Renal cortex interstitium (tissue), 11 donors: Measurements from ENCODE around the gene CMKLR1. TPM values are rescaled to one million over a fixed set of nuclear protein-coding genes. Genes with fewer than 3 reads are reported as not detected.

Experiments
- DNase-seq, 11 donors: peaks; one replicate each; pipeline ENCODE4 v3.0.0-alpha.2; 2013; ENCODE audit warnings: low read depth in 9 of 11, low spot score in 4 of 11; ENCODE audit errors: extremely low read depth in 1 of 11
- polyA plus RNA-seq, 3 donors: library from polyadenylated mRNA; unstranded; fragments of 120-200 nt; gene quantifications; one replicate each; pipeline ENCODE4 v1.2.1, GENCODE V29; 2013; ENCODE audit not compliant: insufficient read length in 3 of 3

Gene CMKLR1
- polyA plus RNA-seq, 3 donors = 3.8 to 5.1 (median 4.1) TPM

DNA sequence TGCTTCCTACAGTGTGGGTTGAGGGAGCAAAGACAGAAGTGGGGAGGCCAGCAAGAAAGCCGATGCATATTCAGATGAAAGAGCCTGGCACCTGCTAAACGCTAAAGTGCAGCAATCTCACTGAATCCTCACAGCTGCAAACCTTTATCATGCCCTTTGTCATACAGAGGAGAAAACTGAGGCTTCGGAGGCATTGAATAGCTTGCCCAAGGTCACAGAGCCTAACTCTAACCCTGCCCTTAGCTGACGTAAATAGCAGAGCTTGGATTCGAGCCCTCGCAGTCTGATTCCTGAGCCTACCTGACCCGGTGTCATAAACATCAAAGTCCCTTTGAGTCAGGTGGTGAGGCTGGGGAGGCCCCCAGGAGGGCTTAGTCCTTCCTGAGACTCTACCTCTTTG, 54.9 kb downstream of the CMKLR1 start:
- no peak for DNase-seq

DNA sequence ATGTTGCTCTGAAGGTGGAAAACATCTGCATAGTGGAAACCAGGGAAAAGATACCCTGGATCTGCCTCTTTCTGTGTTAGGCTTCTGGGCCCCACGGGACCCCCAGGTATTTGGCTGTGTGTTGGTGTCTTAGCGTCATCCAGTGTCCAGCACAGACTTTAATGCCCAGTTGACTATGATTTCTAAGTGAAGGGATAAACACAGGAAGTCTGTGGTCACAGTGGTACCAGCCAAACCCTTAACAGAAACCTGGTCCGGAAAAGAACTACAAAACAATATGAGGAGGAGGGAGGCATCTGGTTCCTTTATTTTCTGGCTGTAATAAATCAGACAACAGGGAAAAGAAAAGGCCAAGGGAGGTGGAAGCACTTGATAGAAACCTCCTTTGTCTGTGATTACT, 56.4 kb downstream of the CMKLR1 start:
- DNase-seq = no peak

DNA sequence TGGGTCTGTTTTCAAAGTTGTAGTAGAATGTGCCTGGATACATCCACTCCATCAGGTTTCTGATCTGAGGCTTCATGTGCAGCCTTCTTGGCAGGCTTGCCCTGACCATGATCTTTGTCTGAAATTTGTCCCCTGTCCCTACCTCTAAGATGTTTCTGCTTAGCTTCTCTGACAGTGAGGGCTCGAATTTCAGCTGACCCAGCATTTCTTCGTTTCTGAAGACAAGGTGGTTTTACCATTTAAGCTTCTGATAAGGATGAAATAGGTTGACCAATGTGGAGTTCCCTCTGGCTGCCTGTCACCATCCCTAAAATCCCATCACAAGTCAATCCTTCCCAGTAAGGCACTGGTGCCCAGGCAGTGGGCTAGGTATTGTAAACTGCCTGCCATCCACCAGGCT, 57.0 kb downstream of the CMKLR1 start:
- DNase-seq = no peak

DNA sequence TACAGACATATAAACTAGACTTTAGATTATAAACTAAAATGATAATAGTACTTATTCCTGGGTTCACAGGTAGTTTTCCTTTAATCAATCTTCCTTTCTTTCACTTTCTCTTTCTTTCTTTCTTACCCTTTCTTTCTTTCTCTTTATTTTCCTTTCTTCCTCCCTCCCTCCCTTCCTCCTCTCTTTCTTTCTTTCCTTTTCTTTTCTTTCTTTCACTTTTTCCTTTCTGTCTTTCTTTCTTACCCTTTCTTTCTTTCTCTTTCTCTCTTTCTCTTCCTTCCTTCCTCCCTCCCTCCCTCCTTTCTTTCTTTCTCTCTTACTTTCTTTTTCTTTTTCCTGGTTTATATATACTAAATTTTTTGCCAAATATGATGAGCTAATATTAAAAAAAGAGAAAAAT, 61.5 kb downstream of the CMKLR1 start:
- DNase-seq = no peak

DNA sequence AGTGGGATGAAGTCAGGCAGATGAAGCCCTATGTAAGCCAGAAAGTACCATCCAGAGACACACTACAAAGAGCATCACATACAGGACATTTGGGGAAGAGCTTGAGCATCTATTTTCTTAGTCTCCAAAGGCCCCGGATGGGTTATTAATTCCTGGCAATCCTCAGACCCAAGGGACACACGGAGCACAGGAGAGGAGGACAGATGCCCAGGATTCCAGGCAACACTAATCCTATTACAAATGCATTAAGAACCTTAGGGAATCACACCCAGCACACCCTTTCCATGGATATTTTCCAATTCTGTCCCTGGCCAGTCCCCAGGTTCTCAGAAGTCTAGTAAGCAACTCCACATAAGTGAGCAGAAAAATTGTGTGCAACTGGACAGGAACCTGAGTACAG, 65.9 kb downstream of the CMKLR1 start:
- no peak for DNase-seq

DNA sequence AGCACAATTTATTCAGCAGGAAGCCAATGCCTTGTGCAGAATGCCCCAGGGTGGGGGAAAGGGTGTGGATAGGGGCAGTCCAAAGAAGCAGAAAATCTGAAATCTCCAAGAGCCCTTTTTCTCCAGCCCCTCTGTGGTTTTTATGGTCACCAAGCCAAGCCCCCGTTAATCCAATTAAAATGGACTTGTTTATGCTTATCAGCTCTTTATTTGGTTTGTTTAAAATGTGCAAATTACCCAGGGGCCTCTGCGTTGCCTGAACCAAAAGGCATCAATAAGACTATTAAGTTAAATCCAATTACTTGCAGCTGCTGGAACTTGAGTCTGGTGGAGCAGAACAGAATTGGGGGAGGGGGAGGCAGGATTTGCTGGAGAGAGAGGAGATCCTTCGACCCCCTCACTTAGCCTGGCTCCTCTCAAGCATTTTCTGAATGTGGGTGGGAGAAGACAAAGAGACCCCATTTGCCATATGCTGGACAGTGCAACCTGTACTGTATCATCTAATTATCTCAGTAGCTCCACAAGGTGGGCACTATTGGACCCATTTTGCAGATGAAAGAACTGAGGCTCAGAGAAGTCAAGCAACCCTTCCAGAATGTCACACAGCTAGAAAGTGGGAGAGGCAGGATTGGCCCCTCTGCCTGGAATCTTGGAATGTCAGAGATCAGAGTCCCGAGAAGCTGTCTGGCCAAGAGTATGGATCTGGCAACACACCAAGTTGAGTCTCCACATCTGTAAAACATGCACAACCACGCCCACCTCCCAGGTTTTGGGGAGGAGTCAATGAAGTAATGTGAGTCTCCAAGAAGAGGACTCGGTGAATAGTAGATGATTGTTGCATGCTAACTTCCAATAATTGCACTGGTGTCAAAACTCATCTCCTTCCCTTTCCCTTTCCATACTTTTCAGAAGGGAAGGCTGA, 66.9 kb downstream of the CMKLR1 start:
- no peak for DNase-seq

DNA sequence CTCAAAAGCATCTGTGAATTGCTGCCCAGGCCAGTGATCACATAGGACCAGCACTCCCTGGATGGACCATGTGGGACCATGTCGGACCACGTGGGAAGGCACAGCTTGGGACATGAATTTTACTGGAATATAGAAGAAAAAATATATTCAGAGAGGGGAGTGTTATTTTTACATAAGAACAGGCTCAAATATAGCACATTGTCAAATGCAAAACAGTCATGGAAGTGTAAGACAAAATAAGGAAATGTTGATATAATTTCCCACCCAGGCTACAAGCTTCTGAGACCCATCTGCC, 68.3 kb downstream of the CMKLR1 start:
- no peak for DNase-seq

DNA sequence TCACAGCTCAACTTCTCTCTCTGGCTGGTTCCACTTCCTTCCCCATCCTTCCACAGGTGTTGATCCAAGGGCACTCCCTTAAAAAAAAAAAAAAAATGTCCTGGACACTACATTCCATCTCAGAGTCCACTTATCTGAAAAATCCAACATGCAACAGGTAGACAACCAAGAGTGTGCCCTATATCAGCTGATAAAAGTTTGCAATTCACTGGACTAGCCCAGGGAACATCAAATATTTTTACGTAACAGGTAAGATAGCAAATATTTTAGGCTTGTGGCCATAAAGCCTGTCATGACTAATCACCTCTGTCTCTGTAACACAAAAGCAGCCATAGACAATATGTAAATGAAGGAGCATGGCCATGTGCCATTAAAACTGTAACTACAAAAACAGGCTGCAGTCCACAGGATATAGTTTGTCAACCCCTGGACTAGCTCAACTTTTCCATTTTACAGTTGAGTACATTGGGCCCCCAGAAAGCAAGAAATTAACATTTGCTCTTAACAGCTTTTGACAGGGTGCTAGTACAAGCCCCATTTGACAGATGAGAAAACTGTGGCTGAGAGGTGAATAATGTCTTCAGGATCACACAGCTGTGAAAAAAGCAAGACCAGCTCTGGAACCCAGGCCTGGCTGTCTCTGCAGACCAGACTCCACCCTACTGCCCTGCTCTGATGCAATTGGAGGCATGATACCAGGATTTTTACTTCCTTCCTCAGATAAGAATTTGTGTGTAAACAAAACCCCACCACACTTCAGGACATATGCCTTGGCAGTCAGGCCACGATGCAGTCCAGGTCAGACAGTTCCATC, 68.9 kb downstream of the CMKLR1 start:
- no peak for DNase-seq

DNA sequence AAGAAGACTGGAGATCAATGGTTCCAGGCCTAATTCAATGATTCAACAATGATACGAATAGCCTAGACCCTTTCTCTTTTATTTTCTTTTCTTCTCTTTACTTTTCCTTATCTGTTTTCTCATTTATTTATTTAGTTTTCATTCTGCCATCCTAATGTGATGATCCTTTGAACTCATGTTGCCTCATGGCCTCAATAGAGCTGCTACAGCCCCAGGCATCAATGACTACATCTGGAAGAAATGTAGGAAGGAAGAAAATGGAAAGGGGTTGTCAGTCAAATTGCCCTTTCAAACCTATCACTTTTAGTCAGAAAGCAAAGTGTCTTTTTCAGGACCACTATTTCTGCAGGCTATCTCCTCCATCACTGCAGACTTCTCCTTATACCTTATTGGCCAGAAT, 69.9 kb downstream of the CMKLR1 start:
- DNase-seq = no peak

DNA sequence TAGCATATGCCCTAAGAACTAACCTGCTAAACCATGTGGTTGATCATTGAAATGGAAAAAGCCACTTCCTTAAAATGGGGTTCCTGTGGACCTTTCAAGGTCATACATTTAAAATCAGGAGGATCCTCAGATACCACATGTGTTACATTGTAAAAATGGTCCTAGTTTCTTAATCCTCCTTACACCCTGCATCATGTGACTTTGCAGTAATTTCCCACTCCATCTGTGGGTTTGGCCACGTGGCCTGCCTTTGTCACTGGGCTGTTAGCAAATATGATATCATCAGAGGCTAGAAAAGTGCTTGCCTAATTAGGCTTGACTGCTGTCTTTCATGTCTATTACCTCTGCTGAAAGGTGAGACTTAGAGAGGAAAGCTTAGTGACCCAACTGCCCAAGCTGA, 70.7 kb downstream of the CMKLR1 start:
- no peak for DNase-seq

DNA sequence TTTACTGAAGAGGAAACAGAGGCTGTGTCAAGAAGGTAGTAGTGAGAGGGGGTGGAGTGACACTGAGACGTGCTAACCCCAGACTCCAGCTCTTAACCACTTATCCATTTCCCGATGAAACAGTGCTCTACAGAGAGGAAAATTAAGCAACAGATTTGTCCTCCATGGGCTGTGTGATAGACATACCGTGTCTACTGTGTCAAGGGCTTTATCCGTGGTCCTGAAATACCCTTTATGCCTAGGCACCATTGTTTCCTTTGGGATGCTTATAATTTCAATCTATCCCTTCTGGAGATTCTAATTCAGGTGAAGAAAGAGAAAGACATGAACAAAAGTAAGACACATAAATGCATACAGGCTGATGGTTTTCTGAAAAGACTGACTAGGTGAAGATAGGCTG, 71.7 kb downstream of the CMKLR1 start:
- DNase-seq = no peak

DNA sequence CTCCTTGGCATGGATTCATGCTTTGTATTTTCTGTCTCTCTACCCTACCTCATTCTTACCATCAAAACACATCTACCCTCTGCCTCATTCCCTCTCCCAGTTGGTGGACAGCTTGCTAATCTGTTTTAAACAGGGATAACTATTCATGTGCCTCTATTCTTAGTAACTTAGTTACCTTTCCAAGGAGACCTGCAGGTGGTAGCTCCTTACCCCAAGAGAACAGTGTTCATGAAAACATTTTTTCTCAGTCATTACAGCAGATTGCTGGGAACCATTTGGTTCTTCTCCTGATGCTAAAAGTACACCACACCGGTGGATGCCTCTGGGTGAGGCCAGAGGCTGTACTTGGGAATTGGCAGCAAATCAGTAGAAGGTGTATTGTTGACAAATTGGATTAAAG, 73.0 kb downstream of the CMKLR1 start:
- DNase-seq = no peak

DNA sequence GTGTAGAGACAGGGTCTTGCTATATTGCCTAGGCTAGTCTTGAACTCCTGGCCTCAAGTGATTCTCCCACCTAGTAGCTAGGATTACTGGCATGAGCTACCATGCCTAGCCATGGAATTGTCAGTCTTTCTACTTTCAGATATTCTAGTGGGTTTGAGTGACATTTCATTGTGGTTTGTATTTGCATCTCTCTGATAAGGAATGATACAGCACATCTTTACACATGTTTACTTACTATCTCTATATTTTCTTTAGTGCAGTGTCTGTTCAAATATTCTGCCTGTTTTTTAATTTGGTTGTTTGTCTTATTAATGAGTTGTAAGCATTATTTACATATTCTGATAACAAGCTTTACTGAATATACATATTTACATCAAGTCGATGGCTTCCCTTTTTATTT, 73.6 kb downstream of the CMKLR1 start:
- DNase-seq = no peak

DNA sequence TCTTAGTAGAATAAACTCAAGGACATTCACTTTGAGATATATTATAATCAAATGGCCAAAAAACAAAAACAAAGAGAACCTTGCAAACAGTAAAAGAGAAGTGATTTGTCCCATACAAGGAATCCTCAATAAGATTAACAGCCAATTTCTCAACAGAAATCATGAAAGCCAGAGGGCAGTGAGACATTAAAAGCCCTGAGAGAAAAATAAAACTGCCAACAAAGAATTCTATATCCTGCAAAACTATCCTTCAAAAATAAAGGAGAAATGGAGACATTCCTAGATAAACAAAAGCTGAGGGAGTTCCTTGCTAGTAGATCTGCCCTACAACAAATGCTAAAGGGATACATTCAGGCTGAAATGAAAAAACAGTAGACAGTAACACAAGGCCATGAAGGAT, 78.1 kb downstream of the CMKLR1 start:
- no peak for DNase-seq

DNA sequence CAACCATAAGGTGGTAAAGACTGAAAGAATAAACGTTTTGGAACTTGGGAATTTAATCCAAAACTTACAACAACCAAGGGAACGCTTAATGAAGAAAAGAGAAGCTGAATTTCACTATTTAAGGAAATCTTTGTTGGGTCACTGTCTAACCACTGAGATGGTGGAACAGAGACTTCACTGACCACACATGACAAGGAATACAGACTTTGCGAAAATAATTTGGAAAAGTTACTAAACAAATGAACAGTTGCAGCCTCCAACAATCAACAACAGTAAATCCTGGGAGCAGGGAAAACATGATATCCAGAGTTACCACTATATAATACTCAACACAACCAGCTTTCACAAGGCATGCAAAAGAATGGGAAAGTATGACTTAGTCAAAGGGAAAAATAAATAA, 79.1 kb downstream of the CMKLR1 start:
- DNase-seq = no peak

DNA sequence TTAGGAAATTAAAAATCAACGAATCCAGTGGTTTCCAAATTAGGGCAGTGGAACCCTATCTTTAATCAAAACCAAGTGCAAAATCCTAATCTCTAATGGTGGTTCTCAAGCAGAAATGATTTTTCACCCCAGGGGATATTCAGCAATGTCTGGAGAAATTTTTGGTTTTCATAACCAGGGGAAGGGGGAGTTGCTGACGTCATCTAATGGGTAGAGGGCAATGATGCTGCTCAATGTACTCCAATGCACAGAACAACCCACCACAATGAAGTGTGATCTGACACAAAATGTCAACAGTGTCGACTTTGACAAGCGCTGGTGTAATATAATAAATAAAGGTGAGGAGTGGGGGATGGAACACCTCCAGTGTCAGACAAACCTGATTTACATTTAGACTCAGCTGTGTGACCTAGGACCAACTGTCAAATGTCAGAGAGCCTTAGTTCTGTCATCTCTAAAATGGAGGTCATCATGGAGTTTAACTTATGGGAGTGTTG, 81.5 kb downstream of the CMKLR1 start:
- no peak for DNase-seq

DNA sequence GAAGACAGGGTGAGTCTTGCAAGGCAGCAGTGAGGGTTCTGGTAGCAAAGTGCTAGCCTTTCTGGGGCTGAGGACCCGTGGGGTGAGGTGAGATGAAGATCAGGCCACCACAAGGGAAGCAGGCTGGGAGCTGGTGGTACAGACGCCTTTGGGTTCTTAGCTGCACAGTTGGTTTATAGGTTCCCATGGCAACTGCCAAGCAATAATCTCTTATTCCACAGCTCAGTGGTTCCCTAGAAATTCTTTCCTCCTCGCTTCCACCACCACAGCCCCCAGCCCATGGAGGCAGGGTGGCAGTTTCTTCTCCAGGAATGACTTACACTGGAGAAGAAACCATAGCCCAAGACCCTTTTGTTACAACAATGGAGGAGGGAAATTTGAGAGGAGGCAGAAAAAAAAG, 82.1 kb downstream of the CMKLR1 start:
- DNase-seq = no peak

DNA sequence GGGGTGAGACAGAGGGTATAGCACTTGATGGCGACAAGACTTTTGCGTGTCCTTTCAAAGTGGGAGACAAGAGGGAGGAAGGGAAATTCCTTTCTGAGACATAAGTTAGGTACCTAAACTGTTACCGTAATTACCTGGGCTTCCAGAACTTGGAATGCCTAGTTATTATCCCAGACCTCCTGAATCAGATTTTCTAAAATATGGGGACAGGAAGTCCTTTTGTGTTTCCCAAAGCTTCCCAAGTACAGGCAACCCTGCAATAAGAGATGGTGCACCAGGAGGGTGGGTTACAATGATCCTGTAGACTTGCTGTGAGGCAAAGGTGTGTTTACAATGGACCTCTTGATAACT, 83.9 kb downstream of the CMKLR1 start:
- no peak for DNase-seq

DNA sequence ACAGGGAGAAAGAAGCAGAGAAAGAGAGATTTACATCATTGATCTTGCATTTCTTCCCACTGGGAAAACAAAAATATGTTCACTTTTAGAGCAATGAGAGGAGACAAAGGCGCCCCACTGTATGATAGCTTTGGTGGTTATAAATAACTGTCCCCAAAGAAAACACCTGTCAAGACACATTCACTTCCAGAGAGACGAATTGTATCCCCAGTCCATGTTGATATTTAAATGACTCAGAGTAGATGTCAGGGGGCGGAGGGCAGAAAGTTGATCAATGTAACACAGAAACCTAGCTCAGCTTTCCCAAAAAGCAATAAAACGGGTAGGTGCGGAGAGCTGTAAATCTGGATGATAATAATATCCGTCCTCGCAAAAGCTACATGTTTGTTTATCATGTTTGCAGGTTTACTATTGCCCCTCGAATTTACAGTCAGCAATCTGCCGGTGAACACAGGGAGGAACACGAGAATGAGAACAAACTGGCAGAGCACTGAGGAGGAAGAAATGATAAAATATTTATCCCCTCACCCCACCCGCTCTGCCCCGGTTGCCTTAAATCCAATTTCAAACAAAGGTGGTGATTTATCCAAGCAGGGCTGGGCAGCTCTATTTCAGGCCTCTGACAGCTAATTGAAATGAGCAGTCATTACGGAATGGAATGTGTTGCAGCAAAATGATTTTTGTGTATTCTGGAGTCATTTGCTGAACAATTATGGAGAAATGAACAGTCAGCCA, 84.4 kb downstream of the CMKLR1 start:
- DNase-seq = no peak

DNA sequence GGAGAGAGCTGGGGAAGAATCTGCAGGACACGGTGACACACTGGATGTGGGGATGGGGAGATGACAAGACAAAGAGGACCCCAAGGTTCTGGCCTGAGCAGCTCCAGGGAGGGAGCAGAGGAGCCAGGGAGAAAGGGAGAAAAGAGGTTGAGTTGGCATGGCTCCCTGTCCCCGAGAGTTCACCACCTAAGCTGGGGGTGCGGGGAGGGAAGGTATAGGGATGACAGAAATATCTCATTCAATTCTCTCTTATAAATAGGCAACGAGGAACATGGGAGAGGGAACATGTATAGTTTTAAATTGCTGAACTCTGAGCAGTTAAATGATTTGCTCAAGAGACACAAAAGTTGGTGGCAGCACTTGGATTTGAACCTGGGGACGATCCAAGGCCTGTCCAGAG, 85.1 kb downstream of the CMKLR1 start:
- no peak for DNase-seq
